HEK293 (cell line): ENCODE measurements around the gene TMEM267.
"Not testable (repeated sequence)": the region's sequence is repeated elsewhere in the genome, so short reads cannot be mapped to it uniquely, and the experiment has no call there.

Experiments used
- CTCF ChIA-PET: fragments of 350-600 bp; formaldehyde crosslinking; extraction: SDS; loops from one replicate; lab custom pipeline; 2021; ENCODE audit warnings: antibody characterized with exemption; lab: Yijun Ruan, JAX
- POLR2A ChIA-PET: fragments of 300-600 bp; formaldehyde crosslinking; extraction: SDS; loops from one replicate; lab custom pipeline; 2020; ENCODE audit warnings: antibody characterized with exemption, inconsistent platforms; lab: Yijun Ruan, JAX
- H3K27ac ChIP-seq: fragments of 200-500 bp; sonication (Bioruptor generic); 2 replicates; pipeline ENCODE4 v1.5.1; 2014; ENCODE audit warnings: low read depth, low read length, control low read depth, inconsistent platforms; ENCODE audit errors: extremely low read depth
- H3K36me3 ChIP-seq, 2 experiments: fragments of 200-500 bp in 1 of 2; sonication (Bioruptor generic) in 1 of 2; 1 replicate in 1 of 2; 2 replicates in 1 of 2; pipeline ENCODE4 v1.5.1; 2014 to 2017; ENCODE audit warnings: inconsistent platforms in 2 of 2, low read length in 2 of 2; ENCODE audit not compliant: control insufficient read depth in 2 of 2, insufficient read depth in 1 of 2
- H3K4me1 ChIP-seq: fragments of 200-500 bp; sonication (Bioruptor generic); 2 replicates; pipeline ENCODE4 v1.5.1; 2014; ENCODE audit warnings: mild to moderate bottlenecking, low read length, inconsistent platforms; ENCODE audit not compliant: control insufficient read depth, insufficient read depth
- H3K4me3 ChIP-seq: 2 replicates; pipeline ENCODE4 v1.5.1; 2011; ENCODE audit warnings: low read depth, mild to moderate bottlenecking, control low read depth, low read length, moderate library complexity
- H3K9me3 ChIP-seq: fragments of 200-500 bp; sonication (Bioruptor generic); 2 replicates; pipeline ENCODE4 v1.5.1; 2014; ENCODE audit warnings: low read depth, low read length, inconsistent platforms; ENCODE audit not compliant: control insufficient read depth, insufficient read depth
- GLI4 ChIP-seq: fragments of 450-650 bp; formaldehyde crosslinking; IDR thresholded peaks from 2 replicates; pipeline ENCODE4 v1.5.1; 2016; ENCODE audit warnings: missing biosample characterization, missing genetic modification characterization
- GLIS1 ChIP-seq: fragments of 450-650 bp; formaldehyde crosslinking; IDR thresholded peaks from 2 replicates; pipeline ENCODE4 v1.5.1; 2016; ENCODE audit warnings: missing biosample characterization, missing genetic modification characterization
- KLF10 ChIP-seq: fragments of 450-650 bp; IDR thresholded peaks from 2 replicates; pipeline ENCODE4 v1.5.1; 2018; ENCODE audit warnings: missing biosample characterization, mild to moderate bottlenecking, missing genetic modification characterization
- RBAK ChIP-seq: fragments of 450-650 bp; formaldehyde crosslinking; IDR thresholded peaks from 2 replicates; pipeline ENCODE4 v1.5.1; 2016; ENCODE audit warnings: missing biosample characterization, missing genetic modification characterization
- ZBTB8A ChIP-seq: fragments of 450-650 bp; formaldehyde crosslinking; IDR thresholded peaks from 2 replicates; pipeline ENCODE4 v1.5.1; 2016; ENCODE audit warnings: missing biosample characterization, missing genetic modification characterization
- ZNF157 ChIP-seq: fragments of 450-650 bp; formaldehyde crosslinking; IDR thresholded peaks from 2 replicates; pipeline ENCODE4 v1.5.1; 2016; ENCODE audit warnings: missing biosample characterization, missing genetic modification characterization
- ZNF24 ChIP-seq: fragments of 450-650 bp; formaldehyde crosslinking; IDR thresholded peaks from 2 replicates; pipeline ENCODE4 v1.5.1; 2016; ENCODE audit warnings: missing biosample characterization, missing genetic modification characterization
- ZNF366 ChIP-seq: fragments of 450-650 bp; formaldehyde crosslinking; conservative IDR thresholded peaks from 2 replicates; pipeline ENCODE4 v1.5.1; 2016; ENCODE audit warnings: missing biosample characterization, missing genetic modification characterization
- ZNF623 ChIP-seq: fragments of 450-650 bp; formaldehyde crosslinking; IDR thresholded peaks from 2 replicates; pipeline ENCODE4 v1.5.1; 2016; ENCODE audit warnings: missing biosample characterization, missing genetic modification characterization
- ZNF629 ChIP-seq: fragments of 450-650 bp; formaldehyde crosslinking; IDR thresholded peaks from 2 replicates; pipeline ENCODE4 v1.5.1; 2017; ENCODE audit warnings: missing biosample characterization, missing genetic modification characterization
- ZXDB ChIP-seq: fragments of 450-650 bp; formaldehyde crosslinking; IDR thresholded peaks from 2 replicates; pipeline ENCODE4 v1.5.1; 2016; ENCODE audit warnings: missing biosample characterization, missing genetic modification characterization
- TF ChIP-seq, protein P1 (sequence below): fragments of 450-650 bp; formaldehyde crosslinking; IDR thresholded peaks from 2 replicates; pipeline ENCODE4 v1.5.1; 2016; ENCODE audit warnings: missing biosample characterization, missing genetic modification characterization
- TF ChIP-seq, protein P2 (sequence below): fragments of 450-650 bp; formaldehyde crosslinking; IDR thresholded peaks from 2 replicates; pipeline ENCODE4 v1.5.1; 2016; ENCODE audit warnings: missing biosample characterization, missing genetic modification characterization
- TF ChIP-seq, protein P3 (sequence below): fragments of 450-650 bp; formaldehyde crosslinking; IDR thresholded peaks from 2 replicates; pipeline ENCODE4 v1.5.1; 2016; ENCODE audit warnings: missing biosample characterization, missing genetic modification characterization
- TF ChIP-seq, protein P4 (sequence below): fragments of 450-650 bp; formaldehyde crosslinking; IDR thresholded peaks from 2 replicates; pipeline ENCODE4 v1.5.1; 2017; ENCODE audit warnings: missing biosample characterization, mild to moderate bottlenecking, missing genetic modification characterization, moderate library complexity
- TF ChIP-seq, protein P5 (sequence below): fragments of 450-650 bp; formaldehyde crosslinking; IDR thresholded peaks from 2 replicates; pipeline ENCODE4 v1.5.1; 2016; ENCODE audit warnings: missing biosample characterization, missing genetic modification characterization

The TMEM267 gene

DNA sequence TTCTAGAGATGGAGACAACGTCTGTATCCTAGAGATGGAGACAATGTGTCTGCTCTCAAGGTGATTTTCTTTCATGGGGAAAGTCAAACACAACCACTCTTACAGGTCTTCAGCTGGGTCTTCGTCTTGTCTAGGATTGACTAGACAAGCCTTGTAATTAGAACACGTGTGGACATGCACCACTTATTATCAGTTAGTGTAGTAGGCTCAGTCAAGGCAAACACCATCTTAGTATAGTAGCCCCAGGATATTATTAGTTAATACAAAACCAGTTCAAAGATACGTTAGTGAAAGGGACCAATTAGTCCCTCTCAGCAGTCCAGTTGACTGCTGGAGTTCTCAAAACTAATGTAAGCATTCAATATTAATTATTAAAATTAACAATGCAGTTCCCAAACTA lies 56.4 kb downstream of the TMEM267 start:
- H3K9me3 ChIP-seq: no peaks in the 10 kb centered on the region
- TF ChIP-seq, protein P1, sequence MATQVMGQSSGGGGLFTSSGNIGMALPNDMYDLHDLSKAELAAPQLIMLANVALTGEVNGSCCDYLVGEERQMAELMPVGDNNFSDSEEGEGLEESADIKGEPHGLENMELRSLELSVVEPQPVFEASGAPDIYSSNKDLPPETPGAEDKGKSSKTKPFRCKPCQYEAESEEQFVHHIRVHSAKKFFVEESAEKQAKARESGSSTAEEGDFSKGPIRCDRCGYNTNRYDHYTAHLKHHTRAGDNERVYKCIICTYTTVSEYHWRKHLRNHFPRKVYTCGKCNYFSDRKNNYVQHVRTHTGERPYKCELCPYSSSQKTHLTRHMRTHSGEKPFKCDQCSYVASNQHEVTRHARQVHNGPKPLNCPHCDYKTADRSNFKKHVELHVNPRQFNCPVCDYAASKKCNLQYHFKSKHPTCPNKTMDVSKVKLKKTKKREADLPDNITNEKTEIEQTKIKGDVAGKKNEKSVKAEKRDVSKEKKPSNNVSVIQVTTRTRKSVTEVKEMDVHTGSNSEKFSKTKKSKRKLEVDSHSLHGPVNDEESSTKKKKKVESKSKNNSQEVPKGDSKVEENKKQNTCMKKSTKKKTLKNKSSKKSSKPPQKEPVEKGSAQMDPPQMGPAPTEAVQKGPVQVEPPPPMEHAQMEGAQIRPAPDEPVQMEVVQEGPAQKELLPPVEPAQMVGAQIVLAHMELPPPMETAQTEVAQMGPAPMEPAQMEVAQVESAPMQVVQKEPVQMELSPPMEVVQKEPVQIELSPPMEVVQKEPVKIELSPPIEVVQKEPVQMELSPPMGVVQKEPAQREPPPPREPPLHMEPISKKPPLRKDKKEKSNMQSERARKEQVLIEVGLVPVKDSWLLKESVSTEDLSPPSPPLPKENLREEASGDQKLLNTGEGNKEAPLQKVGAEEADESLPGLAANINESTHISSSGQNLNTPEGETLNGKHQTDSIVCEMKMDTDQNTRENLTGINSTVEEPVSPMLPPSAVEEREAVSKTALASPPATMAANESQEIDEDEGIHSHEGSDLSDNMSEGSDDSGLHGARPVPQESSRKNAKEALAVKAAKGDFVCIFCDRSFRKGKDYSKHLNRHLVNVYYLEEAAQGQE: no peak
- no peak for TF ChIP-seq RBAK (tag by site-specific recombination)
- no peak for TF ChIP-seq GLI4 (tag by site-specific recombination)
- TF ChIP-seq, protein P2, sequence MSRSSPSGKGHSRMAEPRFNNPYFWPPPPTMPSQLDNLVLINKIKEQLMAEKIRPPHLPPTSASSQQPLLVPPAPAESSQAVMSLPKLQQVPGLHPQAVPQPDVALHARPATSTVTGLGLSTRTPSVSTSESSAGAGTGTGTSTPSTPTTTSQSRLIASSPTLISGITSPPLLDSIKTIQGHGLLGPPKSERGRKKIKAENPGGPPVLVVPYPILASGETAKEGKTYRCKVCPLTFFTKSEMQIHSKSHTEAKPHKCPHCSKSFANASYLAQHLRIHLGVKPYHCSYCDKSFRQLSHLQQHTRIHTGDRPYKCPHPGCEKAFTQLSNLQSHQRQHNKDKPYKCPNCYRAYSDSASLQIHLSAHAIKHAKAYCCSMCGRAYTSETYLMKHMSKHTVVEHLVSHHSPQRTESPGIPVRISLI (tag by site-specific recombination): no peak
- TF ChIP-seq ZNF366: no peak
- TF ChIP-seq ZNF623 (tag by site-specific recombination): no peak
- no peaks in the 10 kb centered on the region for H3K36me3 ChIP-seq
- ChIA-PET CTCF (interaction anchor here (0.7 kb wide), 2 partner anchors 57 to 549 kb away, joined by 3 to 6 read pairs; partner anchors contain the start of gene TMEM267), POLR2A (no interaction called here)
- H3K4me1 ChIP-seq: peaks cover 5% of the 10 kb centered on the region
- no peak overlapping the region for H3K27ac ChIP-seq
- H3K4me3 ChIP-seq: no peak overlapping the region

DNA sequence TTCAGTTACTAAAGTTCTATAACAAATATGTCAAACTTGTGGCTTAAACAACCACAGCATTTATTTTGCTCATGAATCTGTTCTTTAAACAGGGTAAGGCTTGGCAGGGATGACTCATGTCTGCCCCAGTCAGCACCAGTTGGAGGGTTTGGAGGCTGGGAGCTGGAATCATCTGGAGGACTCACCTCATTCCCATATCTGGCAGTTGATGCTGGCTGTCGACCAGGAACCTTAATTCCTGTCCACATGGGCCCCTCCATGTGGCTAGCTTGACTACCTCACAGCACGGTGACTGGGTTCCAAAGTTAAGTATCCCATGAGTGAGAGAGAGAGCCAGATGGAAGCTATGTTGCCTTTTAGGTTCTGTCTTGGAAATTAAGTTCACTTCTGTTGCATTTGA lies 57.7 kb downstream of the TMEM267 start:
- POLR2A ChIA-PET: no interaction called here
- Histone ChIP-seq H3K9me3 (no peaks in the 10 kb centered on the region), H3K4me3 (no peak overlapping the region), H3K36me3 (no peaks in the 10 kb centered on the region), H3K4me1 (peaks cover 10% of the 10 kb centered on the region; the same call in 1 of the 2 replicates), H3K27ac (no peak overlapping the region)
- TF ChIP-seq, protein P3, sequence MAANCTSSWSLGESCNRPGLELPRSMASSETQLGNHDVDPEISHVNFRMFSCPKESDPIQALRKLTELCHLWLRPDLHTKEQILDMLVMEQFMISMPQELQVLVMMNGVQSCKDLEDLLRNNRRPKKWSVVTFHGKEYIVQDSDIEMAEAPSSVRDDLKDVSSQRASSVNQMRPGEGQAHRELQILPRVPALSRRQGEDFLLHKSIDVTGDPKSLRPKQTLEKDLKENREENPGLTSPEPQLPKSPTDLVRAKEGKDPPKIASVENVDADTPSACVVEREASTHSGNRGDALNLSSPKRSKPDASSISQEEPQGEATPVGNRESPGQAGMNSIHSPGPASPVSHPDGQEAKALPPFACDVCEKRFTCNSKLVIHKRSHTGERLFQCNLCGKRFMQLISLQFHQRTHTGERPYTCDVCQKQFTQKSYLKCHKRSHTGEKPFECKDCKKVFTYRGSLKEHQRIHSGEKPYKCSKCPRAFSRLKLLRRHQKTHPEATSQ (tag by site-specific recombination): no peak
- no peak for TF ChIP-seq ZNF629
- TF ChIP-seq ZXDB (tag by site-specific recombination): no peak
- TF ChIP-seq ZBTB8A: no peak
- TF ChIP-seq, protein P4, sequence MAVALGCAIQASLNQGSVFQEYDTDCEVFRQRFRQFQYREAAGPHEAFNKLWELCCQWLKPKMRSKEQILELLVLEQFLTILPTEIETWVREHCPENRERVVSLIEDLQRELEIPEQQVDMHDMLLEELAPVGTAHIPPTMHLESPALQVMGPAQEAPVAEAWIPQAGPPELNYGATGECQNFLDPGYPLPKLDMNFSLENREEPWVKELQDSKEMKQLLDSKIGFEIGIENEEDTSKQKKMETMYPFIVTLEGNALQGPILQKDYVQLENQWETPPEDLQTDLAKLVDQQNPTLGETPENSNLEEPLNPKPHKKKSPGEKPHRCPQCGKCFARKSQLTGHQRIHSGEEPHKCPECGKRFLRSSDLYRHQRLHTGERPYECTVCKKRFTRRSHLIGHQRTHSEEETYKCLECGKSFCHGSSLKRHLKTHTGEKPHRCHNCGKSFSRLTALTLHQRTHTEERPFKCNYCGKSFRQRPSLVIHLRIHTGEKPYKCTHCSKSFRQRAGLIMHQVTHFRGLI (tag by site-specific recombination): no peak
- TF ChIP-seq GLIS1 (tag by site-specific recombination): no peak
- TF ChIP-seq, protein P5, sequence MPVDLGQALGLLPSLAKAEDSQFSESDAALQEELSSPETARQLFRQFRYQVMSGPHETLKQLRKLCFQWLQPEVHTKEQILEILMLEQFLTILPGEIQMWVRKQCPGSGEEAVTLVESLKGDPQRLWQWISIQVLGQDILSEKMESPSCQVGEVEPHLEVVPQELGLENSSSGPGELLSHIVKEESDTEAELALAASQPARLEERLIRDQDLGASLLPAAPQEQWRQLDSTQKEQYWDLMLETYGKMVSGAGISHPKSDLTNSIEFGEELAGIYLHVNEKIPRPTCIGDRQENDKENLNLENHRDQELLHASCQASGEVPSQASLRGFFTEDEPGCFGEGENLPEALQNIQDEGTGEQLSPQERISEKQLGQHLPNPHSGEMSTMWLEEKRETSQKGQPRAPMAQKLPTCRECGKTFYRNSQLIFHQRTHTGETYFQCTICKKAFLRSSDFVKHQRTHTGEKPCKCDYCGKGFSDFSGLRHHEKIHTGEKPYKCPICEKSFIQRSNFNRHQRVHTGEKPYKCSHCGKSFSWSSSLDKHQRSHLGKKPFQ (tag by site-specific recombination): no peak
- TF ChIP-seq ZNF24 (tag by site-specific recombination): no peak
- TF ChIP-seq ZNF157 (tag by site-specific recombination): no peak
- TF ChIP-seq KLF10: no peak
- CTCF ChIA-PET: interaction anchor here (1.0 to 1.3 kb wide), 3 partner anchors 24 to 201 kb away, joined by 3 to 4 read pairs (median 3); no protein-coding TSS in a partner anchor

DNA sequence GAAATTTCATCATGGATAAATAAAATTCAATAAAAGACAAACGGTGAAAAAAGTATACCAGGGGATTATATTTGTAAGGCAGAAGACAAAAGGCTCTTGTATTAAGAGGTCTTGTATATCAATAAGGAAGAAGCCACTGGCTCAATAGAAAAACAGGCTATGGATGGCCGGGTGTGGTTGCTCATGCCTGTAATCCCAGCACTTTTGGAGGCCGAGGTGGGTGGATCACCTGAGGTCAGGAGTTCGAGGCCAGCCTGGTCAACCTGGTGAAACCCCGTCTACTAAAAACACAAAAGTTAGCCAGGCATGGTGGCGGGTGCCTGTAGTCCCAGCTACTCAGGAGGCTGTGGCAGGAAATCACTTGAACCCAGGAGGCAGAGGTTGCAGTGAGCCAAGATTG lies 60.6 kb downstream of the TMEM267 start:
- POLR2A ChIA-PET, H3K36me3 ChIP-seq, H3K9me3 ChIP-seq, CTCF ChIA-PET, H3K27ac ChIP-seq, H3K4me3 ChIP-seq: not testable (repeated sequence)
- H3K4me1 ChIP-seq: peaks cover 10% of the 10 kb centered on the region; the same call in 1 of the 2 replicates
